Measurements from ENCODE around the gene SLC4A8.

SLC4A8 gene

GRCh38 chr12:51424662-51425539 lies at the start of gene SLC4A8:
Gene SLC4A8 (plus strand): TSS chr12:51424831. CDS start chr12:51424988, 157 bp downstream.
- ATAC-seq, result peak; percentile 96
- H3K4me3 Mint-ChIP-seq, result peak within 1 kb of the TSS; percentile 78 to 82
- peak within 1 kb of the TSS in 1 of 2 donors; percentile 84 for H3K27ac Mint-ChIP-seq
- H3K27me3 Mint-ChIP-seq, result no peaks in the 10 kb centered on the region
- DNase-seq, result peak; percentile 76 to 85
- H3K4me1 Mint-ChIP-seq, result peaks cover 17% of the 10 kb centered on the region
- H3K9me3 Mint-ChIP-seq, result no peaks in the 10 kb centered on the region

DNA sequence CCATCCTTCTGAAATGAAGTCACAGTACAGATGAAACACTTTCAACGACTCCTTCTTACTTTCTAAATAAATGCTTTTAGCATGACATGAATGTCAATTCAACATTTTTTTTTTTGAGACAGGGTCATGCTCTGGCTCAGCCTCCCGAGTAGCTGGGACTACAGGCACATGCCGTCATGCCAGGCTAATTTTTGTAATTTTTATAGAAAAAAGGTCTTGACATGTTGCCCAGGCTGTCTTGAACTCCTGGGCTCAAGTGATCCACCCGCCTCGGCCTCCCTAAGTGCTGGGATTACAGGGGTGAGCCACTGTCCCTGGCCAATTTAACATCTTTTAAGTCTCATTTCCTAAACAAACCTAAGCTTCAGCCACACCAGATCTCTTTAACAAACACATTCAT lies 49.8 kb upstream of the SLC4A8 start:
- Mint-ChIP-seq H3K4me1 (peaks cover 50% of the 10 kb centered on the region), H3K27ac (no peak overlapping the region), H3K27me3 (no peaks in the 10 kb centered on the region), H3K9me3 (no peaks in the 10 kb centered on the region), H3K4me3 (no peak overlapping the region)
- ATAC-seq, result no peak
- DNase-seq, result no peak

GRCh38 chr12:51377099-51377984 lies 47.3 kb upstream of the SLC4A8 start:
- ATAC-seq (no peak), DNase-seq (no peak)
- Mint-ChIP-seq H3K9me3 (no peaks in the 10 kb centered on the region), H3K4me3 (no peak overlapping the region), H3K27ac (no peak overlapping the region), H3K27me3 (no peaks in the 10 kb centered on the region), H3K4me1 (peaks cover 43% of the 10 kb centered on the region)

DNA sequence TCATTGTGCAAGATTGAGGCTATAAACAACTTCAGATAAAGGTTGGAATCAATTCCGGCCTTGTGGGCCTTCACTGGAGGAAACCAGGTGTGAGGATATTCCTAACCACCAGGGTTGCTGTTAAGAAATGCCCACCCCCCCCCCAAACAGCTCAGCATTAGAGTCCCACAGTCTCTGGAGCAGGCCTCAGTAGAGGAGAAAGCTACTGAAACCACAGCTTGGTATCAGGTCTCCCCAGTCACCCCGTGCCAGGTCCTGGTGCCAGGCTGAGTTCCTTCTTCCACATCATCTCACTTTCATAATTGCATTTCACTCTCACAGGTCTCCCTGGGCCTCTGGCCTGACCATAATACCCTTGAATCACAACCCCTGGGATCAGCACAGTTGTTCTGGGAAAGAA lies 45.9 kb upstream of the SLC4A8 start:
- no peaks in the 10 kb centered on the region for H3K27me3 Mint-ChIP-seq
- ATAC-seq, result no peak
- peaks cover 57% of the 10 kb centered on the region for H3K4me1 Mint-ChIP-seq
- DNase-seq, result no peak
- H3K9me3 Mint-ChIP-seq, result no peaks in the 10 kb centered on the region
- no peak overlapping the region for H3K4me3 Mint-ChIP-seq
- peak overlapping the region in 1 of 2 donors; percentile 33 for H3K27ac Mint-ChIP-seq

DNA sequence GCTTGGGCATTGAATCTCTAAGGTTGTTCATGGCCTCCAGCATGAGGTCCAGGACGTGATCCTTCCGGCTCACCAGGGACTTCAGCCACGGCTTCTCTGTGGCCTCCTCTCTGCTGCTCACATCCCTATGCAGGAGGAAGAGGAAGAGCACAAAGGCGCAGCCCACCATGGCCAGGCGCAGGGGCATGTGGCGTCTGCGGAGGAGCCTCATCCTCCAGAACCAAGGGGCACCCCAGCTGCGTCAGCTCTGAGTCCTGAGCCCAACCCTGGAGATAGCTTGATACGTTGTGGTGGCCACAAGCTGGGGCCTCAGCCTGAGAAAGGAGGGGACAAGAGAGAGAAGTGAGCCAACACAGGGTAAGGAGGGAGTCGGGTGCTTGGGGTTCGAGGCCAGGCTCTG lies 45.1 kb upstream of the SLC4A8 start:
- H3K27me3 Mint-ChIP-seq, result no peaks in the 10 kb centered on the region
- H3K4me1 Mint-ChIP-seq, result peaks cover 64% of the 10 kb centered on the region
- ATAC-seq (no peak), DNase-seq (no peak)
- no peaks in the 10 kb centered on the region for H3K9me3 Mint-ChIP-seq
- H3K27ac Mint-ChIP-seq, result no peak overlapping the region
- no peak overlapping the region for H3K4me3 Mint-ChIP-seq

GRCh38 chr12:51381226-51382079 lies 43.2 kb upstream of the SLC4A8 start:
- Mint-ChIP-seq H3K4me3 (no peak overlapping the region), H3K4me1 (peaks cover 64% of the 10 kb centered on the region), H3K27me3 (no peaks in the 10 kb centered on the region), H3K27ac (no peak overlapping the region), H3K9me3 (no peaks in the 10 kb centered on the region)
- ATAC-seq, result no peak
- no peak for DNase-seq

DNA sequence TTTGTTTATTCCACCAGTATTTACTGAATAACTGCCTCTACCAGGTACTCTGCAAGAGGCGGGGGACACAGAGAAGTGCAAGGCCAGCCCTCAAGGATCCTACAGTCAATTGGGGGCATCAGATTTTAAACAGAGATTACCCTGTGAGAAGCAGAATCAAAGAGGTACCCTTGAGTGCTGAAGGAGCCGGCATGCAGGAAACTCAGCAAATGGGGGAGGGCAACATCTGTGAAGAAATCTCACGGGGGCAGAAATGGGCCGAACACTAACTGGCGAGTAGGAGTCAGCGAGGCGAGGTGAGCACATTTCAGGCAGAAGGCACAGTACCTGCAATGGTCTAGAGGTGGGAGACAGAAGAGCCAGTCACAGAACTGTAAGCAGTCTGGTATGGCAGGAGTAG lies 42.5 kb upstream of the SLC4A8 start:
- no peak for DNase-seq
- Mint-ChIP-seq H3K4me3 (no peak overlapping the region), H3K27me3 (no peaks in the 10 kb centered on the region), H3K27ac (peak overlapping the region in 1 of 2 donors; percentile 69), H3K4me1 (peaks cover 69% of the 10 kb centered on the region), H3K9me3 (no peaks in the 10 kb centered on the region)
- no peak for ATAC-seq

DNA sequence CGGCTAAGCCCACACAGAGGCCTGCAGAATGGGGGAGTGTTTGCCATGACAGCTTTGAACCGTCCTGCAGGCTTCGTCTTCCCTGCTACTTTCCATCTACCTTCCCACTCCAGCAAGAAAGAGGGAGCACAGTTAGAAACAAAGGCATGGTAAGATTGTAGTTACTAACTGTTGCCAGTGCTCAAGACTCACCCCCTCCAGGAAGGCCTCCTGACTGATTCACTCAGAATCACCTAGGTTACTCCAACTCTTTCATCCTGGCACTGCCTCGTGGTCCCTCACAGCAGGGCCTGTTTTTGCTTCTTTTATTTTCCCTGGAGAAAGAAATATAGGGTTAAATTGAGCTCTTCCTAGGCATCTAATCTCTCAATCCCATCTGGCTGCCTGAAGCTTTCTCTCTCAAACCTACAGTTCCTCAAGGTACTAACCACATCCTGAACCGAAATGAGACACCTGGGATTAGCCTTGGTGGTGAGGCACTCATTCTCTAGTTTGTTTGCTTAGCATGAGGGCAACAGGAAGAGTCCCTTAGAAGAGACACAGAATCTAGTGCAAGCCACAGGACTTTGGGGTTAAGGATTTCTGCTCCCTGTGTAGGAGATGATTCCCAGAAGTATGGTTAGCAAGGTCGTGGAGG lies 41.2 kb upstream of the SLC4A8 start:
- no peaks in the 10 kb centered on the region for H3K9me3 Mint-ChIP-seq
- ATAC-seq, result peak; percentile 79
- no peaks in the 10 kb centered on the region for H3K27me3 Mint-ChIP-seq
- DNase-seq, result no peak
- peak overlapping the region in 1 of 2 donors; percentile 51 for H3K27ac Mint-ChIP-seq
- no peak overlapping the region for H3K4me3 Mint-ChIP-seq
- H3K4me1 Mint-ChIP-seq, result peaks cover 69% of the 10 kb centered on the region

DNA sequence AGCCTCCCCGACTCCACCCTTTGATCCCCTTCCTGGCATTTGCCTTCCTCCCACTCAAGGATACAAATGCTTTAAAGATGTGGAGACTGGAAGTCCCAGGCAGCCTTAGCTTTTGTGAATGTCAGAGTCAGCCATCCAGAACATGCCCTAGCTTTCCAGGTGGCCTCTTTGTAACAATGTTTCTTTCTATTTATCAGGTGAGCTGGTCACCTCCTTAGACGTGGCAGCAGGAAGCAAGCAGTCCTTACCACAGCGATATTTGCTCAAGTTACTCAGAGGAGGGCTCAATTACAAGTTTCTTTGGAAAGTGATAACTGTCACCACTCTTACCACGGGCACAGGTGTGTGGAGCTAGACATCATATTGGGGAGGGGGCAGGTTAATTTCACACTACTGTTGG lies 38.3 kb upstream of the SLC4A8 start:
- Mint-ChIP-seq H3K9me3 (no peaks in the 10 kb centered on the region), H3K27me3 (no peaks in the 10 kb centered on the region), H3K4me1 (peaks cover 85% of the 10 kb centered on the region), H3K4me3 (no peak overlapping the region), H3K27ac (no peak overlapping the region)
- no peak for DNase-seq
- no peak for ATAC-seq

DNA sequence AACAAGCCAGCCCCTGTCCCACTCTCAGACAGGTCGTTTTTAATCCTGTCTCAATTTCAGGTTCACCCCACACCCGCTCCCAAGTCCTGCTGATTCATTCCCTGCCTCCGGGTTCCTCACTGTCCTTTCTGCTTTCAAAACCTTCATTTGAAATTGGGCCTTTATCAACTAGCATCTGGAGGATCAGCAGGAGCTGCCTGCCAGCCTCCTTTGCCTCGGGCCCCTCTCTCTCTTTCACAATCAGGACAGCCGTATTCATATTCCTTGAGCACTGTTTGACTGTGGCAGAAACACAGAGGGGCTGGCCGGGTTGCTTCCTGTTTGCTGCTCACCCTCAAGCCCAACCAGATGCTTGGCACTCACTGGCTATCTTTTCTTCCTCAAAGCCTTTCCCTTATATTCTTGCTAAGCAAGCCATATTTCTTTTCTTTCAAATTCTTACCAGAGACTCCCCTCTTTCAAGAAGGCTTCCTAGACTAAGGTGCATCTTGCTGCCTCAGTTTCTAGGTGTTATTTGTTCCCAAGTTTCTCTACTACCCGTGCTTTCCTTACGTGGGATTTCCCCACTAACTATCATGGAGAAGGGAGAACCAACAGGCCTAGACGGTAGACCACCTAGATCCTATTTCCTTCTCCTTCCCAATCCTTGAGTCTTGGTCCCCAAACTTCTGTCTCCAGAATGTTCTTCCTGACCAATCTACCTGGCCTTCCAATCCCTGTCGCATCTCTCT lies 36.4 kb upstream of the SLC4A8 start:
- H3K27me3 Mint-ChIP-seq, result no peaks in the 10 kb centered on the region
- ATAC-seq (no peak), DNase-seq (no peak)
- no peak overlapping the region for H3K27ac Mint-ChIP-seq
- peaks cover 77% of the 10 kb centered on the region for H3K4me1 Mint-ChIP-seq
- no peaks in the 10 kb centered on the region for H3K9me3 Mint-ChIP-seq
- no peak overlapping the region for H3K4me3 Mint-ChIP-seq

DNA sequence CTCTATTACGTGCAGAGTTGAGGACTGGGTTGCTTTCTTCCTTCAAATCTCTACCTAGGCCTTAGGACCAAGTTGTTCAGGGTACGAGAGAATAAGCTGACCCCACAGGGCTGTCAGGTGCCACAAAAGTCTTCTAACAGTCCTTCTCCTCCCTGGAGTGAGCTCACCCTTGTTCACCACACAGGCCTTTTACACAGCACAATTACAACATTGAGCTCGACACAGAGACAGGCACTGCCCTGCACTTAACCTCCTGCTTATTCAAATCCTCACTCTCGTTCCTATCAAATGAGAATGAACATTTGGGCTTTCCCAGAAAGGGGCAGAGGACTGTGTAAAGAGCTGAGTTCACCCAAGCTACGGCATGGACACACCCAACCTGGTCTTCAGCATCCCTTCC lies 35.8 kb upstream of the SLC4A8 start:
- no peaks in the 10 kb centered on the region for H3K9me3 Mint-ChIP-seq
- H3K4me1 Mint-ChIP-seq, result peaks cover 77% of the 10 kb centered on the region
- peak overlapping the region in 1 of 2 donors; percentile 44 for H3K27ac Mint-ChIP-seq
- H3K4me3 Mint-ChIP-seq, result no peak overlapping the region
- ATAC-seq (no peak), DNase-seq (no peak)
- H3K27me3 Mint-ChIP-seq, result no peaks in the 10 kb centered on the region

DNA sequence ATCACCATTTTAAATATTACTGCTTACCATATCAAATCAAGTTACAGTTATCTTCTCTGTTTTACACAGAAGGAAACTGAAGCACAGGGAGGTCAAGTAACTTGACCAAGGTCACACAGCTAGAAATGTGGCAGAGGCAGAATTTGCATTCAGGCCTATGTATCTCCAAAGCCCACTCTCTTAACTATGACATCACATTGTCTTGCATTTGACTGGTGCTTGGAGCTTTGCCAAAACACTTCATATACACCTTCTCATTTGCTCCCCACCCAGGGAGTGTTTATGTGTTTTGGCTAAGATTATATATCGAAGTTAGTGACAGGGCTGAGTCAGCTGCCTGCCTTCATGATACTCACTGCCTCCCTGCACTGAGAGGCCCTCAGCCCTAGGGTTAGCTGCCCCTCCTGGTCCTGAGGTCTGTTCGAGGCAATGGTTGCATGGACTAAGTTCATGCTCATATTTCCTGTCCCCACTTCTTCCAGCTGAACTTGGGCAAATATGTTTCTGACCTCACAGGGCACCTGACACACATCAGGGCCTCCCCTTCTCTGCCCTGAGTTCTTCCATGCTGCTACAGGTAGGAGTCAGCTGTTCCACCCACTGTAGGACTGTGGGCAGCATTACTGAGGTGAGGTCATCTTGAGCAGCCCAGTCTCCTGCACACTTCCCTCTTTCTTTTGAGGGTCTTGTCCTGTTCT lies 35.2 kb upstream of the SLC4A8 start:
- Mint-ChIP-seq H3K4me1 (peaks cover 77% of the 10 kb centered on the region), H3K9me3 (no peaks in the 10 kb centered on the region), H3K27ac (peak overlapping the region in 1 of 2 donors; percentile 11), H3K27me3 (no peaks in the 10 kb centered on the region), H3K4me3 (peak overlapping the region in 1 of 2 donors; percentile 34)
- DNase-seq, result peak in 1 of 2 donors; percentile 21
- ATAC-seq, result peak; percentile 44

DNA sequence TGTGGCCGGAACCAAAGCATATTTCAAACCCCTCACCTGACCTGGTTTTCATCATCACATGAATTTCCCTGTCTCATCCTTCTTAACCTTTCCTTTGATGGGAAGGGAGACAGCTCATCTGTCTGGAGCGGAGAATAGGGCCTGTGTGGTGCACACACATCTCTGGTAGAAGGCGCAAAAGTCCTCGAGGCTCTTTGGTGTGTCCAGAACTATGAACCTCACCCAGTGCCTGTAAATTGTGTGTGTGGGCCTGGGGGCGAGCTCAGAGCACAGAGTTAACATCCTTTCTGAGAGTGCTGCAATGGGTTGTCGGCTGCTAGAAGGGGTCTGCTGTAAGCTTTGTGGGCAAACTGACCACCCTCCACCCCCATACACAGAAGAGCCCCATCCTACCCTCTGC lies 34.2 kb upstream of the SLC4A8 start:
- peak overlapping the region in 1 of 2 donors; percentile 91 for H3K27ac Mint-ChIP-seq
- H3K27me3 Mint-ChIP-seq, result no peaks in the 10 kb centered on the region
- H3K9me3 Mint-ChIP-seq, result no peaks in the 10 kb centered on the region
- ATAC-seq, result no peak
- H3K4me1 Mint-ChIP-seq, result peaks cover 85% of the 10 kb centered on the region
- DNase-seq, result no peak
- H3K4me3 Mint-ChIP-seq, result peak overlapping the region; percentile 95 to 98

DNA sequence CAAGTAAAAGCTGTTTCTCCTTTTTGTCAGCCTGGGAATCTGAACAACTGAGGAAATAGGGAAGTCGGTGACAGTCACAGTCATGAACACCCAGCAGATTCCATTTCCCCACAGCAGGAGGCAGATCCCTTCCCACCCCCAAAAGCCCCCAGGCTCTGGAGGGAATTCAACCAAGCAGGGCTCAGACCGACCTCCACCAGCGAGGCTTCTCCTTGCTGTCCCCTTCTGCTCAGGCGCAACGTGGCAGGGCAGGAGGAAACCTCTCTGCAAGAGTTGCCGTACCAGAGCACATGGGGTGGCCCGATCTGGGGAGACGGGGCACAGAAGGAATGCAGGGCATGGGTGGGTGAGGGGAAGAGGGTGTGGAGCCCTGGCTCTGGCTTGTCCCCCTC lies 33.7 kb upstream of the SLC4A8 start:
- Mint-ChIP-seq H3K4me3 (peak overlapping the region; percentile 95 to 98), H3K9me3 (no peaks in the 10 kb centered on the region), H3K27me3 (no peaks in the 10 kb centered on the region), H3K4me1 (peaks cover 86% of the 10 kb centered on the region), H3K27ac (peak overlapping the region; percentile 85 to 91)
- DNase-seq, result peak; percentile 31 to 39
- ATAC-seq, result peak; percentile 43
